K562 (cell line): ENCODE measurements around the gene LMO2. TPM values are rescaled to one million over a fixed set of nuclear protein-coding genes. Genes with fewer than 3 reads are reported as not detected.

Experiments used
- ATAC-seq: fragments of 200-7000 bp; cut with Tn5 transposase; 3 replicates; pipeline ENCODE4 v1.9.1; 2020; ENCODE audit warnings: moderate library complexity
- BruUV-seq: library from RNA; stranded (reverse); fragments of 400-500 nt; replicated peaks from 2 replicates; lab custom pipeline; 2021; lab: Mats Ljungman, UMichigan
- CTCF ChIA-PET: fragments of 300-600 bp; formaldehyde crosslinking; extraction: SDS; loops from one replicate; lab custom pipeline; 2021; ENCODE audit warnings: low intra/inter-chr PET ratio; lab: Yijun Ruan, JAX
- POLR2A ChIA-PET: fragments of 300-600, 350-650 bp; sonication (Branson Sonifier 250); formaldehyde crosslinking; extraction: SDS; loops from one replicate; lab custom pipeline; 2021; ENCODE audit warnings: antibody characterized with exemption, inconsistent platforms; lab: Yijun Ruan, JAX
- DNase-seq, 4 experiments: peaks; one replicate each; pipeline versions ENCODE4 v3.0.0 to v3.0.0-alpha.2; 2011 to 2018; ENCODE audit warnings: low spot score in 3 of 4, mixed read lengths in 3 of 4; ENCODE audit errors: extremely low read depth in 1 of 4
- FAIRE-seq: peaks from 2 replicates; lab custom pipeline; 2011; peaks lifted over from hg19 to GRCh38; lab: Jason Lieb, UNC
- H2AFZ ChIP-seq: 2 replicates; pipeline ENCODE4 v1.6.0; 2011; ENCODE audit warnings: low read depth, low read length, control low read depth, inconsistent platforms
- H3K27ac ChIP-seq: fragments of 200-600 bp; 3 replicates; pipeline ENCODE4 v1.8.0; 2011; ENCODE audit warnings: low read depth, mild to moderate bottlenecking, control low read depth, inconsistent platforms, low read length, moderate library complexity, mixed read lengths; ENCODE audit errors: extremely low read depth
- H3K27me3 ChIP-seq, 2 experiments: fragments of 300-600 bp in 1 of 2; 2 replicates in 1 of 2; 3 replicates in 1 of 2; pipeline versions ENCODE4 v1.6.0 to v1.8.0; 2011; ENCODE audit warnings: inconsistent platforms in 2 of 2, low read length in 2 of 2, mild to moderate bottlenecking in 1 of 2, mixed read lengths in 1 of 2, moderate library complexity in 1 of 2; ENCODE audit not compliant: control insufficient read depth in 2 of 2, insufficient read depth in 2 of 2
- H3K36me3 ChIP-seq: fragments of 300-600 bp; 3 replicates; pipeline ENCODE4 v1.8.0; 2011; ENCODE audit warnings: mild to moderate bottlenecking, low read length, inconsistent platforms; ENCODE audit not compliant: control insufficient read depth, insufficient read depth
- H3K4me1 ChIP-seq, 2 experiments: fragments of 200-600 bp in 1 of 2; replicated peaks in 1 of 2; 2 replicates in 1 of 2; 3 replicates in 1 of 2; pipeline versions ENCODE4 v1.5.1 to v1.8.0; 2011; ENCODE audit warnings: inconsistent platforms in 2 of 2, low read length in 2 of 2, mild to moderate bottlenecking in 1 of 2, mixed read lengths in 1 of 2, moderate library complexity in 1 of 2; ENCODE audit not compliant: control insufficient read depth in 2 of 2, insufficient read depth in 2 of 2
- H3K4me2 ChIP-seq: 2 replicates; pipeline ENCODE4 v1.6.1; 2011; ENCODE audit warnings: low read length, control low read depth, inconsistent platforms, mixed read lengths; ENCODE audit not compliant: insufficient read depth
- H3K4me3 ChIP-seq: fragments of 200-600 bp; sonication (generic), shearing (Covaris generic); 2 replicates; pipeline ENCODE4 v1.5.1; 2016; ENCODE audit warnings: control low read depth, inconsistent platforms
- H3K79me2 ChIP-seq: fragments of 200-600 bp; 3 replicates; pipeline ENCODE4 v1.8.0; 2011; ENCODE audit warnings: low read length, inconsistent platforms; ENCODE audit not compliant: control insufficient read depth, insufficient read depth
- H3K9ac ChIP-seq, 2 experiments: 2 replicates each; pipeline versions ENCODE4 v1.6.0 to v1.6.1; 2011; ENCODE audit warnings: low read depth in 2 of 2, low read length in 2 of 2, control low read depth in 1 of 2, inconsistent platforms in 1 of 2, mild to moderate bottlenecking in 1 of 2, mixed read lengths in 1 of 2; ENCODE audit not compliant: insufficient read depth in 1 of 2
- H3K9me1 ChIP-seq: one replicate; pipeline ENCODE4 v1.6.0; 2011; ENCODE audit warnings: inconsistent platforms, mild to moderate bottlenecking, low read length, moderate library complexity; ENCODE audit not compliant: control insufficient read depth, insufficient read depth
- H3K9me3 ChIP-seq: replicated peaks from 2 replicates; pipeline ENCODE4 v1.5.1; 2011; ENCODE audit warnings: low read depth, low read length, inconsistent platforms; ENCODE audit not compliant: control insufficient read depth, insufficient read depth
- H4K20me1 ChIP-seq: replicated peaks from 2 replicates; pipeline ENCODE4 v1.6.1; 2011; ENCODE audit warnings: low read length, inconsistent platforms, mixed read lengths; ENCODE audit not compliant: control insufficient read depth, insufficient read depth
- BCLAF1 ChIP-seq, 2 experiments: fragments of 450-650 bp in 1 of 2; IDR thresholded peaks; 2 replicates each; pipeline ENCODE4 v1.6.1; 2011 to 2017; ENCODE audit warnings: low read depth in 2 of 2, antibody characterized with exemption in 1 of 2, borderline replicate concordance in 1 of 2, low read length in 1 of 2, mild to moderate bottlenecking in 1 of 2, mixed read lengths in 1 of 2; ENCODE audit not compliant: control insufficient read depth in 1 of 2
- CBFA2T3 ChIP-seq: fragments of 450-650 bp; IDR thresholded peaks from 2 replicates; pipeline ENCODE4 v1.6.1; 2017
- CBX5 ChIP-seq: IDR thresholded peaks from 2 replicates; pipeline ENCODE4 v1.6.1; 2014; ENCODE audit warnings: low read depth, borderline replicate concordance
- GABPB1 ChIP-seq: sonication (generic); formaldehyde crosslinking; IDR thresholded peaks from 2 replicates; pipeline ENCODE4 v1.8.0; 2022; ENCODE audit warnings: mild to moderate bottlenecking, missing genetic modification reagents
- LARP7 ChIP-seq: fragments of 450-650 bp; IDR thresholded peaks from 2 replicates; pipeline ENCODE4 v1.6.1; 2016
- NFIC ChIP-seq: fragments of 450-650 bp; IDR thresholded peaks from 2 replicates; pipeline ENCODE4 v1.6.1; 2017; ENCODE audit warnings: mild to moderate bottlenecking, inconsistent platforms
- PRDM10 ChIP-seq: fragments of 450-650 bp; IDR thresholded peaks from 2 replicates; pipeline ENCODE4 v1.6.1; 2018; ENCODE audit not compliant: partially characterized antibody
- PRPF4 ChIP-seq: fragments of 200-400 bp; formaldehyde crosslinking; IDR thresholded peaks from one replicate; pipeline ENCODE4 v1.6.1; 2017; ENCODE audit warnings: low read length, low read depth, mild to moderate bottlenecking; ENCODE audit not compliant: insufficient read depth, poor library complexity, severe bottlenecking
- RAD21 ChIP-seq, 2 experiments: fragments of 250-450 bp in 1 of 2; fragments of 450-650 bp in 1 of 2; sonication (Bioruptor Pico) in 1 of 2; formaldehyde crosslinking in 1 of 2; IDR thresholded peaks in 1 of 2; conservative IDR thresholded peaks in 1 of 2; 2 replicates each; pipeline versions ENCODE4 v1.4.0 to v1.8.0; 2020 to 2022; ENCODE audit warnings: mild to moderate bottlenecking in 2 of 2, moderate library complexity in 1 of 2
- THRAP3 ChIP-seq: fragments of 450-650 bp; IDR thresholded peaks from 2 replicates; pipeline ENCODE4 v1.6.1; 2016; ENCODE audit warnings: mild to moderate bottlenecking, inconsistent platforms, borderline replicate concordance
- ZNF133 ChIP-seq: fragments of 250-450 bp; sonication (Bioruptor Pico); IDR thresholded peaks from 2 replicates; pipeline ENCODE4 v1.4.0; 2020; ENCODE audit warnings: mild to moderate bottlenecking
- ZNF143 ChIP-seq: sonication (generic); formaldehyde crosslinking; IDR thresholded peaks from 2 replicates; pipeline ENCODE4 v1.9.0; 2022; ENCODE audit warnings: mild to moderate bottlenecking, missing genetic modification reagents
- ZNF197 ChIP-seq: fragments of 200-800 bp; sonication (Bioruptor generic); IDR thresholded peaks from 2 replicates; pipeline ENCODE4 v1.6.1; 2016; ENCODE audit warnings: low read depth, missing genetic modification characterization, missing compliant biosample characterization
- ZNF24 ChIP-seq: fragments of 450-650 bp; IDR thresholded peaks from 2 replicates; pipeline ENCODE4 v1.6.1; 2016
- WGBS: fragments of 100-300 bp; shearing (Covaris generic); methylation state at CpG from one replicate; pipeline ENCODE4 v1.1.6; 2016; ENCODE audit warnings: low coverage, mixed read lengths; ENCODE audit not compliant: insufficient coverage; ENCODE audit errors: missing lambda C conversion rate; 5-methylcytosine and 5-hydroxymethylcytosine counted together
- in situ Hi-C: fragments of 300-500 bp; cut with MboI; formaldehyde crosslinking; loops from 4 replicates; pipeline ENCODE4 v1.15.0; 2018; ENCODE audit warnings: inconsistent platforms, mixed read lengths
- intact Hi-C: fragments of 100-400 bp; cut with micrococcal nuclease; formaldehyde crosslinking; loops from 2 replicates; pipeline ENCODE4 v1.14.2; 2022
- polyA plus RNA-seq, 8 experiments: library from polyadenylated mRNA; depleted of rRNA in 4 of 8; stranded (reverse) in 5 of 8; unstranded in 3 of 8; fragments of >200 nt; fragmentation: Nextera tagmentation in 2 of 8; fragmentation: Illumina TruSeq in 1 of 8; extraction: Ambion mirVana in 2 of 8; extraction: Trizol in 1 of 8; gene quantifications; 2 replicates each; pipeline versions ENCODE4 v1.2.1 to v1.2.3, GENCODE V29; 2011 to 2014; ENCODE audit warnings: inconsistent platforms in 1 of 8, missing spikeins in 1 of 8
- total RNA-seq, 7 experiments: library from RNA; depleted of rRNA in 6 of 7; stranded (reverse); fragments of >200 nt in 6 of 7; fragmentation: Illumina TruSeq in 2 of 7; extraction: Trizol in 2 of 7; gene quantifications; 2 replicates each; pipeline versions ENCODE4 v1.2.1 to v1.2.3, GENCODE V29; 2011 to 2021; ENCODE audit warnings: low replicate concordance in 1 of 7

LMO2 gene
- total and polyA plus RNA-seq, 9 of the 15 experiments (the other 6 are each of a cell fraction or from before 2014, with no cell fraction given) = 6.9 to 126 (median 91.5) TPM

GRCh38 chr11:33857933-33858371, 33.9 kb downstream of the LMO2 start (continued):
- TF ChIP-seq ZNF133 (CRISPR knock-in tag) = no peak
- 0 out of 2 replicates have a peak, but pooled peaks have one; percentile 19 for TF ChIP-seq THRAP3
- no peak for TF ChIP-seq ZNF197
- TF ChIP-seq PRDM10 = no peak
- TF ChIP-seq, all 486 proteins: peak for 44

GRCh38 chr11:33855500-33855899, 36.4 kb downstream of the LMO2 start:
- H3K9me3 ChIP-seq = no peaks in the 10 kb centered on the region
- in situ Hi-C loops = loop anchor here (5.0 kb wide), 1 partner anchor 117 kb away; no protein-coding TSS in a partner anchor
- no peak overlapping the region for H3K27ac ChIP-seq
- DNase-seq (no peak), ATAC-seq (no peak), FAIRE-seq (no peak)
- TF ChIP-seq CBFA2T3 = 0 out of 2 replicates have a peak, but pooled peaks have one; percentile 7
- TF ChIP-seq NFIC = peak; percentile 64
- no peak for TF ChIP-seq RAD21 (CRISPR knock-in tag; conservative IDR thresholded peaks at IDR 0.05 in 1 of 2, IDR thresholded peaks at IDR 0.05 in 1 of 2)
- TF ChIP-seq GABPB1 (CRISPR knock-in tag) = no peak
- no peak for TF ChIP-seq CBX5
- TF ChIP-seq PRPF4 = no peak
- TF ChIP-seq ZNF143 (CRISPR knock-in tag) = no peak
- no peak for TF ChIP-seq ZNF24
- TF ChIP-seq LARP7 = no peak
- no peak for TF ChIP-seq BCLAF1 (IDR thresholded peaks at IDR 0.05; ENCODE audit: borderline replicate concordance in 1 of 2, control insufficient read depth in 1 of 2, low read depth in 2 of 2, low read length in 1 of 2)
- H3K79me2 ChIP-seq = no peaks in the 10 kb centered on the region
- no TSS peak for BruUV-seq
- WGBS = 51% methylated on average over 2 of the region's 2 CpGs
- ChIA-PET CTCF (interaction anchor here (5.0 kb wide), 1 partner anchor 116 kb away, joined by 99 read pairs; no protein-coding TSS in a partner anchor), POLR2A (no interaction called here)
- no peak overlapping the region for H3K4me2 ChIP-seq
- H3K4me3 ChIP-seq = no peak overlapping the region
- no peak overlapping the region for H3K9ac ChIP-seq
- no peaks in the 10 kb centered on the region for H4K20me1 ChIP-seq
- intact Hi-C loops = loop anchor here (10.0 kb wide), 1 partner anchor 499 kb away; the partner anchor contains the start of gene ABTB2
- peaks cover 36% of the 10 kb centered on the region for H3K36me3 ChIP-seq
- H2AFZ ChIP-seq = no peak overlapping the region
- H3K9me1 ChIP-seq = no peaks in the 10 kb centered on the region
- H3K4me1 ChIP-seq = peaks cover 0 to 2% of the 10 kb centered on the region in 2 experiments; a peak in 2 of 5 replicates
- H3K27me3 ChIP-seq = no peaks in the 10 kb centered on the region
